PFSK-1 (cell line): ENCODE measurements around the gene DENND6B.

Experiments
- FOXP2 ChIP-seq: optimal IDR thresholded peaks from 2 replicates; pipeline ENCODE3; 2011; ENCODE audit warnings: borderline replicate concordance, control low read depth, inconsistent platforms; ENCODE audit not compliant: insufficient read depth; ENCODE audit errors: extremely low read length, extremely low read depth
- POLR2AphosphoS5 ChIP-seq: IDR thresholded peaks from 2 replicates; pipeline ENCODE4 v1.6.1; 2012; ENCODE audit warnings: low read depth, mild to moderate bottlenecking, control low read depth, low read length, moderate library complexity
- REST ChIP-seq, 2 experiments: IDR thresholded peaks; 2 replicates each; pipeline versions ENCODE4 v1.6.1 to v1.8.0; 2011 to 2012; ENCODE audit warnings: low read depth in 2 of 2, low read length in 2 of 2, control low read depth in 1 of 2, inconsistent platforms in 1 of 2, mild to moderate bottlenecking in 1 of 2, moderate library complexity in 1 of 2; ENCODE audit not compliant: insufficient read depth in 1 of 2
- SIN3A ChIP-seq: IDR thresholded peaks from 2 replicates; pipeline ENCODE4 v1.6.1; 2012; ENCODE audit warnings: mild to moderate bottlenecking, low read length, moderate library complexity, borderline replicate concordance; ENCODE audit not compliant: insufficient read depth
- TAF1 ChIP-seq: IDR thresholded peaks from 2 replicates; pipeline ENCODE4 v1.6.1; 2012; ENCODE audit warnings: low read length, control low read depth, borderline replicate concordance; ENCODE audit not compliant: insufficient read depth

Gene DENND6B

GRCh38 chr22:50338860-50339462 lies 12.1 kb upstream of the DENND6B start:
- no peak for TF ChIP-seq TAF1
- TF ChIP-seq POLR2AphosphoS5: no peak
- TF ChIP-seq FOXP2: no peak
- TF ChIP-seq SIN3A: no peak
- TF ChIP-seq REST (IDR thresholded peaks at IDR 0.05; ENCODE audit: insufficient read depth in 1 of 2, low read depth in 2 of 2, low read length in 2 of 2): no peak

DNA sequence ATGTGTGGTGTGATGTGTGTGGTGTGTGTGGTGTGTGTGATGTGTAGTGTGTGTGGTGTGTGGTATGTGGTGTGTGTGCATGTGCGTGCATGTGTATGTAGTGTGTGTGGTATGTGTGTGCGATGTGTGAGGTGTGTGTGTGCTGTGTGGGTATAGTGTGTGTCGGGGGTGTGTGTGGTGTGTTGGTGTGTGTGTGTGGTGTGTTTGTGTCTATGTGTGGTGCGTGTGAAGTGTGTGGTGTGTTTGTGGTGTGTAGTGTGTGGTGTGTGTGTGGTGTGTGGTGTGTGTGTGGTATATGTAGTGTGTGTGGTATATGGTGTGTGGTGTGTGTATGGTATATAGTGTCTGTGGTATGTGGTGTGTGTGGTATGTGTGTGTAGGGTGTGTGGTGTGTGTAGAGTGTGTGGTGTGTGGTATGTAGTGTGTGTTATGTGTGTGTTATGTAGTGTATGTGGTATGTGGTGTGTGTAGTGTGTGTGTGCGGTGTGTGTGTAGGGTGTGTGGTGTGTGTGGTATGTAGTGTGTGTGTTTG lies 11.3 kb upstream of the DENND6B start:
- no peak for TF ChIP-seq FOXP2
- TF ChIP-seq TAF1: no peak
- no peak for TF ChIP-seq POLR2AphosphoS5
- no peak for TF ChIP-seq REST (IDR thresholded peaks at IDR 0.05; ENCODE audit: insufficient read depth in 1 of 2, low read depth in 2 of 2, low read length in 2 of 2)
- no peak for TF ChIP-seq SIN3A

- TF ChIP-seq REST (IDR thresholded peaks at IDR 0.05; ENCODE audit: insufficient read depth in 1 of 2, low read depth in 2 of 2, low read length in 2 of 2) (no peak), POLR2AphosphoS5 (no peak), SIN3A (no peak), TAF1 (no peak), FOXP2 (no peak)
Measured at GRCh38 chr22:50337262-50338041, 10.6 kb upstream of the DENND6B start.

DNA sequence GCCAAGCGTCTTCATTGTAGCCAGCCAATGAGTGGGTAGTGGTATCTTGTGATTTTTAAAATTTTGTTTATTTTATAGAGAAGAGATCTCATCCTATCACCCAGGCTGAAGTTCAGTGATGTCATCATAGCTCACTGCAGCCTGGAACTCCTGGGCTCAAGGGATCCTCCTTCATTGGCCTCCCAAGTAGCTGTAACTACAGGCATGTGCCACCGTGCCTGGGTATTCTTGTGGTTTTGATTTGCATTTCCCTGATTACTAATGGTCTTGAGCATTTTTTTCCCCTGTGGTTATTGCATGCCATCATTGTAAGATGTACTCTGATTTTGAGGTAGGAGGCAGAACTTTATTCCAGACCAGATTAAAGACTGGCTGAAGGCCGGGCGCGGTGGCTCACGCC lies 2.4 kb upstream of the DENND6B start:
- TF ChIP-seq FOXP2 (no peak), TAF1 (no peak)

- TF ChIP-seq TAF1 (no peak), REST (IDR thresholded peaks at IDR 0.05; ENCODE audit: insufficient read depth in 1 of 2, low read depth in 2 of 2, low read length in 2 of 2) (no peak), POLR2AphosphoS5 (no peak), FOXP2 (no peak), SIN3A (no peak)
Measured at GRCh38 chr22:50327711-50328019, 853 bp upstream of the DENND6B start.
